ENCODE data around the gene GNG14.

GRCh38 chr19:12667731-12668302 is 20.0 kb upstream of the GNG14 start:
- no peak for TF ChIP-seq PKNOX1 (IDR thresholded peaks at IDR 0.05)
- TF ChIP-seq BHLHE40 (IDR thresholded peaks at IDR 0.05; ENCODE audit: borderline replicate concordance), result no peak
- no peak for TF ChIP-seq ELF4 (IDR thresholded peaks at IDR 0.05)
- no peak for TF ChIP-seq L3MBTL2 (conservative IDR thresholded peaks at IDR 0.05)
- no peak for TF ChIP-seq SP1 (IDR thresholded peaks at IDR 0.05)
- TF ChIP-seq SUZ12 (IDR thresholded peaks at IDR 0.05), result no peak
- TF ChIP-seq FOXM1 (IDR thresholded peaks at IDR 0.05; ENCODE audit: borderline replicate concordance), result no peak
- no peak for TF ChIP-seq HDGF (IDR thresholded peaks at IDR 0.05; ENCODE audit: borderline replicate concordance)
- TF ChIP-seq FOXA1 (IDR thresholded peaks at IDR 0.05), result no peak
- no peak for TF ChIP-seq CTBP1 (IDR thresholded peaks at IDR 0.05; ENCODE audit: borderline replicate concordance)

Measured in HEK293T (cell line).